GM21825 (cell line): ENCODE data around the gene CYCS.

ENCODE experiments used
- ATAC-seq: cut with Tn5 transposase; IDR thresholded peaks from one replicate; pipeline ENCODE4 v1.9.1; 2021; ENCODE audit warnings: mild to moderate bottlenecking, moderate library complexity; ENCODE audit not compliant: unreplicated experiment

CYCS gene

GRCh38 chr7:25075459-25075858 is 49.6 kb downstream of the CYCS start:
- no peak for ATAC-seq

GRCh38 chr7:25073451-25073850 is 51.6 kb downstream of the CYCS start:
- no peak for ATAC-seq
